GM21381 (cell line): ENCODE results near the gene CUBN.

Experiments
- ATAC-seq: cut with Tn5 transposase; IDR thresholded peaks from one replicate; pipeline ENCODE4 v1.9.1; 2021; ENCODE audit warnings: mild to moderate bottlenecking, moderate library complexity; ENCODE audit not compliant: unreplicated experiment

Gene CUBN

GRCh38 chr10:17043586-17043985 lies 86.0 kb downstream of the CUBN start:
- ATAC-seq: no peak

- no peak for ATAC-seq
These were observed 87.7 kb downstream of the CUBN start for GRCh38 chr10:17041626-17042520.

DNA sequence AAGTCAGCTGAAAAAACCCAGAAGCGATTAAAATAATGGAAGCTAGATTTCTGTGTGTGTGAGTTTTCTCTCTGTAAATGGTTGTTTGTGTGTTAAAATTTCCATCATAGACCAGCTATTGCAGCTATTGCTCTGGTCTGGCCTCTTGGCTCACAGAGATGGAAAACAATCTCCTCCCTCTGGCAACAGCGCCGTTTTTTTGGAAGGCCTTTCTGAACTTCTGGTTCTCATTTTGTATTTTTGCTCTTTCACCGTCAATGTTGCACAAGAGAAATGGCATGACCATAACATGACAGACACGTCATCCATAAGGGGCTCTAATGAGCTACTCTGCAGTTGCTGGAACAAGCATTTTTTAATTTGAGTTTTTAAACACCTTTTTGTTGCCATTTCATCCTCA lies 91.0 kb downstream of the CUBN start:
- no peak for ATAC-seq

GRCh38 chr10:17037910-17038309 lies 91.7 kb downstream of the CUBN start:
- ATAC-seq: no peak

- ATAC-seq: no peak
These were observed 94.2 kb downstream of the CUBN start for GRCh38 chr10:17035446-17035845.

- no peak for ATAC-seq
These were observed 95.9 kb downstream of the CUBN start for GRCh38 chr10:17033529-17034260.

DNA sequence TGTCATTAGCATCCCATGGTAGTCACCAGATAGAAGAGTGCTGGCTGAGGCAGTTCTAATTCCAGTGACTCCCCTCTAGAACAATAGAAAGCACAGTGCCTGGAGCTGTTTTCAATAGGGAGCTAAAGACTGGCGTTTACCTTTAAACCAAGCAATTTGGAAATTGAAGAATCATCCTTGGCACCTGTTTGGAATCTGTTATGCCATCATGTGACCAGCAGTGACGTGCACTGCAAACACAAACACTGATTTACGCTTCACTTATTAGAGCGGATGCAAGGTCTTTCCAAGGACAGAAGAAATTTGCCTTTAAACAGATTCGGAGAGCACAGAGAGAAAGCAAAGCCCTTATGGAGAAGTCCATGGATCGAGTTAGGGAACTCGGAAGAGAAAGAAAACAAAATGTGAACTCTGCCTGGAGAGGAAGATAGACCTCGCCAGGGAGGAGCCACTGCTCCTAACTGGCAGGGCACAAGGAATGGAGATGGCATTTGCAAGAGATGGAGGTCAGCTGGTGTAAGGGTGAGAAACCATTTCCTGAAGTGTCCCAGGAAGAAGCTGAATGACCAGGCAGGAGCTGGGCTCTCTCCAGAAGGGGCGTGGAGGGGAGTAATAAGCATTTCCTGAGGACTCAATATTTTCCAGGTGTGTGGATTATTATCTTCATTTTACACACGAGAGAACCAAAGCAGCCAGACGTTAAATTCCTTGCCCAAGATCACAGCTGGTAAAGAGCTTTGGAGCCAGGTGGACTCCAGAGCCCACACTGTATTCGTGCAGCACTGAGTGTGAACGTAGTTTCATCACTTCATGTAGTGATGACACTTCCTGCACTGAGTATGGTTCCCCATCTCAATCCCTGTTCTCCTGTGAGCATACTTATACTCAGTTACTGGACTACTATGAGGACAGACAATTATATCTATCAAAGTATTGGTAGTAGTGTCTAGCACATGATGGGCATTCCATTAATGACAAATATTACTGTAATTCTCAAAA lies 97.7 kb downstream of the CUBN start:
- no peak for ATAC-seq

GRCh38 chr10:17029581-17030271 lies 99.9 kb downstream of the CUBN start:
- no peak for ATAC-seq

DNA sequence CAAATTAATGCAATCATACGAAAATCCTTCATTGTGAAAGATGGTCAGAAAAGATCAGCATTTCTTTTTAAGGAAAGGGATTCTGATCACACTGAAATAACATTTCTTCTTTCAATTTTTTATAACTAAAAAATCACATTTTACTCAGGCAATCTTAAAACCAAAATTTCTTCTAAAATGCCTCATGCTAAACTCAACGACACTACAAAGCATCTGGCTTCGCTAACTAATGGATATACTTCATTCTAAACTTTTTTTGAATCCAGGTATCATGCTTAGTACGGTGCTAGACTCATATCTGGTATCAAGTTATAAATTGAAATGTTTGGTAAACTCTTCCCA lies 100.4 kb downstream of the CUBN start:
- ATAC-seq: no peak

DNA sequence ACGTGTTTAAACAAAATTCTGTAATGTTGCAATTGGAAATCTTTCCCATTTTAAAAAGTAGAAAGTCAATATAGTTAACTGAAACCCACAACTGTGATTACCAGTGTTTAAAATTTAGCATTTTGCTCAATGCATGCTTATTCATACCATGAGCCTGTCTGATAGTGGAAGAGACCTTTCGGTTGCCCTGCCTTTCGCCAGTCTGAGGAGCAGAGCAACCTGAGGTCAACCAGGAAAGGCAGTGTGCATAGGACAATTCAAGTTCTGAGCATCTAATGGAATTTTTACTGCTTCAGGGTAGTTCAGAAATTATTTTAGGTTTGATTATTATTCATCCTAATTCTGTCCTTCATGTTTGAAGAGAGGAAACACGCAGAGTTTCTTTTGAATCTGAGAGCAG lies 100.8 kb downstream of the CUBN start:
- ATAC-seq: no peak

DNA sequence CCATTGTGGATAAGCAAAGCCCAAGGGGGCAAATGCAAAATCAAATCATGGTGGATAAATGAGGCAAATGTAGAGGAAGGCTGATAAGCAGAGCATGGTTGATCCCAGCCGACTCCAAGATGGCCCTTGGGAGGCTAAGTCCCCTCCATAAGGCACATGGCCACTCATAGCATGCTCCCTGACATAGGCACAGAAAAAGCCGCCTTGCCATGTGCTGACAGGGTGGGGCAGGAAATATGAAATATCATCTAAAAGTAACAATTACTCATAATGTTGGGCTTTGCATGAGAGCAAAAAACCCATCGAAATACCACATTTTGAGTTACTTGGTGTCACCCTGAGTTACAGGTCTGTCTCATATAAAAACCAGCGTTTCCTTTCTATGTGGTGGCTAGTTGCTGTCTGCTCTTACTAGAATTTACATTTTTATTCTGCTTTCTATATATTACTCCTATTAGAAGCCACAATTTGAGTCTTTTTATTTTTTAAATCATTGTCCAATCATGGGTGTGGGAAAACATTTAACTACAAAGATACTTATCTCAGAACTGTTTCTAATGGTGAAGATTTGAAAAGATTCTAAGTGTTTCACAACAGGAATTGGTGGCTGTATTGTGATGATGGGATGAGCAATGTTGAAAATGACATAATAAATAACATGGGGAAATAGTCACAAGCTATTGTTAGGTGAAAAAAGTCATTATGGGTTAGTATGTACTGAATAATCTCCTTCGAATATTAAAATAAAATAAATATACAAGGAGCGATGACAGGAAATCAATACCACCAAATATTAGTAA lies 102.7 kb downstream of the CUBN start:
- peak; percentile 46 for ATAC-seq

- no peak for ATAC-seq
These were observed 103.9 kb downstream of the CUBN start for GRCh38 chr10:17025444-17026295.

- no peak for ATAC-seq
These were observed 105.2 kb downstream of the CUBN start for GRCh38 chr10:17024461-17024860.

GRCh38 chr10:17023386-17024298 lies 106.0 kb downstream of the CUBN start:
- ATAC-seq: peak; percentile 94

- ATAC-seq: no peak
These were observed 106.7 kb downstream of the CUBN start for GRCh38 chr10:17022896-17023295.

- ATAC-seq: no peak
These were observed 107.2 kb downstream of the CUBN start for GRCh38 chr10:17022466-17022825.

- no peak for ATAC-seq
These were observed 107.8 kb downstream of the CUBN start for GRCh38 chr10:17021656-17022465.
